ENCODE measurements around the gene OGFR. TPM values are rescaled to one million over a fixed set of nuclear protein-coding genes. Genes with fewer than 3 reads are reported as not detected.

OGFR gene
- total RNA-seq, 1 donor from 2014 or later = 96.5 TPM

DNA sequence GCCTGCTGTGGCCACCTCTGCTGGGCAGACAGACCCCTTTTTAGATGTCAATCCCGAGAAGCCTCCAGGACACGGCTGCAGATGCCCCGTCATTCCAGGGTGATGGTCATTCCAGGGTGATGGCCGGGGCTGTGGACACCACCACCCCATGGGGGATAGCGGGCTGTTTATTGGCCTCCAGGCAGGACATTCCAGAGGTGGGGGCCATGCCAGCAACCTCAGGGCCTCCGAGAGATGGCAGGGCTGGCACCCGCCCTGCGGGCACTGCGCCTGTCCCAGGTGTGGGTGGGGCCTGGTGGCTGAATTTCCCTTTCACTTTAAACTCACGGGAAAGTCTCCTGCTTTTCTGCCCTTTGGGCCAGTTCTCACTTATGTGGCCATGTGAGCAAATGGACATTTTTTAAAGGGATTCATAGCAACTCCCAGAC is 26.7 kb downstream of the OGFR start:
- no peak overlapping the region for H2AFZ ChIP-seq (ENCODE audit: low read depth, low read length)
- no peak overlapping the region for H3K4me3 ChIP-seq (ENCODE audit: insufficient read depth, low read depth, low read length)
- TF ChIP-seq CTCF (IDR thresholded peaks at IDR 0.05; ENCODE audit: insufficient read depth, low read depth, low read length) (no peak), EZH2 (IDR thresholded peaks at IDR 0.05; ENCODE audit: insufficient read depth, low read length) (no peak)
- no peak overlapping the region for H3K27ac Mint-ChIP-seq (ENCODE audit: unreplicated experiment)
- peaks cover 4% of the 10 kb centered on the region for H3K36me3 Mint-ChIP-seq (ENCODE audit: low read depth, unreplicated experiment)
- FAIRE-seq = no peak
- no peak for DNase-seq (ENCODE audit: low read depth)
- no peaks in the 10 kb centered on the region for H3K9me3 ChIP-seq (ENCODE audit: insufficient read depth, low read depth, low read length)
- H3K27me3 Mint-ChIP-seq (ENCODE audit: low read depth, unreplicated experiment) = no peaks in the 10 kb centered on the region
- H3K27ac ChIP-seq (ENCODE audit: low read depth, low read length) = no peak overlapping the region
- no peaks in the 10 kb centered on the region for H3K79me2 ChIP-seq (ENCODE audit: insufficient read depth, low read length)
- H3K36me3 ChIP-seq (ENCODE audit: insufficient read depth, low read length) = no peaks in the 10 kb centered on the region
- no peaks in the 10 kb centered on the region for H3K9me3 Mint-ChIP-seq (ENCODE audit: unreplicated experiment)
- peaks cover 3% of the 10 kb centered on the region for H3K4me1 ChIP-seq (ENCODE audit: insufficient read depth, low read length)
- H4K20me1 ChIP-seq (ENCODE audit: insufficient read depth, low read length) = no peaks in the 10 kb centered on the region
- H3K9ac ChIP-seq (ENCODE audit: low read length) = no peak overlapping the region
- no peak overlapping the region for H3K4me2 ChIP-seq (ENCODE audit: low read length)
- no peaks in the 10 kb centered on the region for H3K27me3 ChIP-seq (ENCODE audit: insufficient read depth, low read length)
- peaks cover 3% of the 10 kb centered on the region for H3K4me1 Mint-ChIP-seq (ENCODE audit: low read depth, unreplicated experiment)
- no peak overlapping the region for H3K4me3 Mint-ChIP-seq (ENCODE audit: unreplicated experiment)

DNA sequence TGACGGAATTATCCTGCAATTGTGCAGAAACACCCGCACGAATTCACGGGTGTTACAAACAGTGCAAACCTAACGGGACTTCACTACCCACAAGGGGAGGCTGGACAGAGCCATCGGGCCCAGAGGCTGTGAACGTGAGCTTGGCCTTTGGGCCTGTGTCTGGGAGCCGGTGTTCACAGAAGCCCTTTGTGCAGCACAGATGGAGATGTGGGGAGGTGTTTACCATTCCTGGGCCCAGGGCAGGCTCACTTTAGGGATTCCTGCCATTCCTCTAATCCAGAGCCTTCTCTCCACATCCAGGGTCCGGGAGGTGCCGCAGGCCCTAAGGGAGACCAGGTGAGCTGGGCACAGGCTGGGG is 27.2 kb downstream of the OGFR start:
- Mint-ChIP-seq H3K4me1 (ENCODE audit: low read depth, unreplicated experiment) (peaks cover 3% of the 10 kb centered on the region), H3K36me3 (ENCODE audit: low read depth, unreplicated experiment) (peaks cover 4% of the 10 kb centered on the region), H3K27me3 (ENCODE audit: low read depth, unreplicated experiment) (no peaks in the 10 kb centered on the region), H3K9me3 (ENCODE audit: unreplicated experiment) (no peaks in the 10 kb centered on the region), H3K4me3 (ENCODE audit: unreplicated experiment) (no peak overlapping the region), H3K27ac (ENCODE audit: unreplicated experiment) (no peak overlapping the region)
- no peak overlapping the region for H3K27ac ChIP-seq (ENCODE audit: low read depth, low read length)
- H3K4me3 ChIP-seq (ENCODE audit: insufficient read depth, low read depth, low read length) = no peak overlapping the region
- DNase-seq (ENCODE audit: low read depth) = no peak
- no peak overlapping the region for H2AFZ ChIP-seq (ENCODE audit: low read depth, low read length)
- no peaks in the 10 kb centered on the region for H3K36me3 ChIP-seq (ENCODE audit: insufficient read depth, low read length)
- no peaks in the 10 kb centered on the region for H3K9me3 ChIP-seq (ENCODE audit: insufficient read depth, low read depth, low read length)
- peaks cover 3% of the 10 kb centered on the region for H3K4me1 ChIP-seq (ENCODE audit: insufficient read depth, low read length)
- no peak for TF ChIP-seq EZH2 (IDR thresholded peaks at IDR 0.05; ENCODE audit: insufficient read depth, low read length)
- no peak for TF ChIP-seq CTCF (IDR thresholded peaks at IDR 0.05; ENCODE audit: insufficient read depth, low read depth, low read length)
- H3K79me2 ChIP-seq (ENCODE audit: insufficient read depth, low read length) = no peaks in the 10 kb centered on the region
- no peaks in the 10 kb centered on the region for H3K27me3 ChIP-seq (ENCODE audit: insufficient read depth, low read length)
- H3K9ac ChIP-seq (ENCODE audit: low read length) = no peak overlapping the region
- H4K20me1 ChIP-seq (ENCODE audit: insufficient read depth, low read length) = no peaks in the 10 kb centered on the region
- FAIRE-seq = no peak
- no peak overlapping the region for H3K4me2 ChIP-seq (ENCODE audit: low read length)

GRCh38 chr20:62832212-62832922 is 27.7 kb downstream of the OGFR start:
- no peak for FAIRE-seq
- no peak for DNase-seq (ENCODE audit: low read depth)

More at GRCh38 chr20:62832212-62832922, 27.7 kb downstream of the OGFR start:
- Histone ChIP-seq H3K4me2 (ENCODE audit: low read length) (peak overlapping the region; percentile 8), H3K9me3 (ENCODE audit: insufficient read depth, low read depth, low read length) (no peaks in the 10 kb centered on the region), H3K9ac (ENCODE audit: low read length) (no peak overlapping the region), H3K27me3 (ENCODE audit: insufficient read depth, low read length) (no peaks in the 10 kb centered on the region), H3K4me1 (ENCODE audit: insufficient read depth, low read length) (peaks cover 3% of the 10 kb centered on the region), H4K20me1 (ENCODE audit: insufficient read depth, low read length) (no peaks in the 10 kb centered on the region), H3K36me3 (ENCODE audit: insufficient read depth, low read length) (no peaks in the 10 kb centered on the region), H3K27ac (ENCODE audit: low read depth, low read length) (no peak overlapping the region), H3K79me2 (ENCODE audit: insufficient read depth, low read length) (no peaks in the 10 kb centered on the region), H3K4me3 (ENCODE audit: insufficient read depth, low read depth, low read length) (no peak overlapping the region), H2AFZ (ENCODE audit: low read depth, low read length) (peak overlapping the region; percentile 50)
- no peaks in the 10 kb centered on the region for H3K9me3 Mint-ChIP-seq (ENCODE audit: unreplicated experiment)
- TF ChIP-seq CTCF (IDR thresholded peaks at IDR 0.05; ENCODE audit: insufficient read depth, low read depth, low read length) (no peak), EZH2 (IDR thresholded peaks at IDR 0.05; ENCODE audit: insufficient read depth, low read length) (no peak)
- H3K36me3 Mint-ChIP-seq (ENCODE audit: low read depth, unreplicated experiment) = peaks cover 4% of the 10 kb centered on the region
- H3K4me3 Mint-ChIP-seq (ENCODE audit: unreplicated experiment) = no peak overlapping the region
- peaks cover 3% of the 10 kb centered on the region for H3K4me1 Mint-ChIP-seq (ENCODE audit: low read depth, unreplicated experiment)
- no peaks in the 10 kb centered on the region for H3K27me3 Mint-ChIP-seq (ENCODE audit: low read depth, unreplicated experiment)
- no peak overlapping the region for H3K27ac Mint-ChIP-seq (ENCODE audit: unreplicated experiment)

Data from astrocyte (in vitro differentiated cells and primary cell).